Measurements from ENCODE around the gene SERPINE2.

The SERPINE2 gene

DNA sequence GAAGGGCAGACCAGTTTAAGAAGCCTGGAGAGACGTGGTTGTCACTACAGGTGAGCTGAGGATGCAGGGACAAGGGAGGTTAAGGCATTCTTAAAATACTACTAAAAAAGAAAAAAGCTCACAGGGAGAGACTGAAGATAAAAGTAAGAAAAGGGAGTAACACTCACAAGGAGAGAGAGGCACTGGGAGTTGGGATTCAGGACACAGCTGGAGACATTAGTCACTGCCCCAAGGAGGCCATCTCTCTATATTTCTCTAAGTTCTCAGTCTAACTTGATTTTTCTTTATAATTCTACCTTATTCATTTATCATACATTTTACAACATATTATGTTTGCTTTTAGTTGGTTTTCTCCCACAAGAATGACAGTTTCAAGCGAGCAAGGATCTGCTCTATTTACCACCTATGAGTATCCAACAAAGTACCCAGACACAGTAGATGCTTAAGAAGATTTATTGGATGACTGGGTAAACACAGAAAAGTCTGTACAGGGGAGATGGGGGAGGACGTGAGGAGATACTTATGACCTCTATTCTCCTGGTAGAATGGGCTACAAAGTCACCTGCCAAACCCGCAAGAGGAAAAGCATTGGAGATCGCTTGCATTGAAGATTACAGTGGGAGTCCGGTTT lies 2.2 kb downstream of the SERPINE2 start:
- H3K4me3 Mint-ChIP-seq = peak overlapping the region; percentile 34
- H3K27me3 Mint-ChIP-seq = peaks cover 38% of the 10 kb centered on the region
- CTCF ChIA-PET = interaction anchor here (1.7 to 1.8 kb wide), 2 partner anchors 9 to 43 kb away, joined by 6 to 14 read pairs; no protein-coding TSS in a partner anchor

DNA sequence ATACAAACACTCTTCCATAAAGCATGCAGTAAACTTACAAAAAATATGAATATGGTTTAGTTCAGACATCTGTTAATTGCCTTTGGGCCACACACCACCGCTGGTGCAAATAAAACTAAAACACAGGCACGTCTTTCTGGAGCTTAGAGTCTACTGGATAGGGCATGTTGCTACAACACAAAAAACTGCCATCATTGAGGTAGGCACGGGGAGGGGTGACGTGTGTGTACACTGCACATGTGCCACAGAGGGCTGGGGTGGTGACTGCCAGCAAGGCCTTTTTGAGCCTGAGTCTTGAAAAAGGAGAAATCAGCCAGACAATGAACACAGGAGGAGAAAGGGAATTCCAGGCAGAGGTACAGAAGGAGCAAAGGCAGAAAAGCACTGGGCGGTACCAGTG lies 5.1 kb downstream of the SERPINE2 start:
- DNase-seq = no peak
- peaks cover 17% of the 10 kb centered on the region for H3K27me3 Mint-ChIP-seq
- H3K36me3 Mint-ChIP-seq = peaks cover 8% of the 10 kb centered on the region
- no peaks in the 10 kb centered on the region for H3K9me3 Mint-ChIP-seq
- H3K27ac Mint-ChIP-seq = no peak overlapping the region
- peaks cover 58% of the 10 kb centered on the region for H3K4me1 Mint-ChIP-seq
- CTCF ChIA-PET = interaction anchor here (1.7 kb wide), 1 partner anchor 41 kb away, joined by 7 read pairs; no protein-coding TSS in a partner anchor
- H3K4me3 Mint-ChIP-seq = no peak overlapping the region

More for the DNA sequence above, 2.2 kb downstream of the SERPINE2 start:
- Mint-ChIP-seq H3K27ac (no peak overlapping the region), H3K9me3 (no peaks in the 10 kb centered on the region), H3K36me3 (peaks cover 4% of the 10 kb centered on the region), H3K4me1 (peaks cover 59% of the 10 kb centered on the region)
- no peak for DNase-seq

DNA sequence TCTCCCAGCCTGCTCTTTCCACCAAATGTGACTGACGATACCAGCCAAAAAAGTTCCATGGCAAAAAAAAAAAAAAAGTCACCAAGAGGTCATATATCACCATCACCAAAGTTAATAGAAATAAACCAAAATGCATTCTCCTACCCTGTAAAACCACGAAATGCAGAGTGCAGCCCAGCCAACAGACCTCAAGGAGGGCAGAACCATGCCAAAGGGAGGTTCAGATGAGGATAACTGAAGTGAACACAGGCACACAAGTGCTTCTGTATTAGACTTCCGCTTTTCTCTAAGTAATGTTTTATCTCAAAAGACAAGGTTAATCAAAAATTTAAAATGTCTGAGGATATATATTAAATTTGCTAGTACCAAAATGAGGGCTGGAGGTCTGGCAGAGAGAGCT lies 5.5 kb downstream of the SERPINE2 start:
- H3K4me3 Mint-ChIP-seq = no peak overlapping the region
- CTCF ChIA-PET = no interaction called here
- H3K27me3 Mint-ChIP-seq = peaks cover 16% of the 10 kb centered on the region
- no peaks in the 10 kb centered on the region for H3K9me3 Mint-ChIP-seq
- H3K4me1 Mint-ChIP-seq = peaks cover 59% of the 10 kb centered on the region
- no peak overlapping the region for H3K27ac Mint-ChIP-seq
- DNase-seq = no peak
- peaks cover 8% of the 10 kb centered on the region for H3K36me3 Mint-ChIP-seq

GRCh38 chr2:224032283-224032682 lies 6.8 kb downstream of the SERPINE2 start:
- CTCF ChIA-PET = no interaction called here
- Mint-ChIP-seq H3K36me3 (peaks cover 11% of the 10 kb centered on the region), H3K4me1 (peaks cover 58% of the 10 kb centered on the region), H3K27me3 (peaks cover 9% of the 10 kb centered on the region), H3K4me3 (no peak overlapping the region), H3K27ac (no peak overlapping the region), H3K9me3 (peaks cover 3% of the 10 kb centered on the region)
- no peak for DNase-seq

GRCh38 chr2:224031358-224031970 lies 7.6 kb downstream of the SERPINE2 start:
- peaks cover 5% of the 10 kb centered on the region for H3K9me3 Mint-ChIP-seq
- peaks cover 1% of the 10 kb centered on the region for H3K27me3 Mint-ChIP-seq
- H3K27ac Mint-ChIP-seq = no peak overlapping the region
- H3K4me1 Mint-ChIP-seq = peaks cover 60% of the 10 kb centered on the region
- no peak for DNase-seq
- no peak overlapping the region for H3K4me3 Mint-ChIP-seq
- CTCF ChIA-PET = interaction anchor here (0.5 to 1.4 kb wide), 2 partner anchors 38 to 690 kb away, joined by 3 to 4 read pairs; no protein-coding TSS in a partner anchor
- peaks cover 15% of the 10 kb centered on the region for H3K36me3 Mint-ChIP-seq

DNA sequence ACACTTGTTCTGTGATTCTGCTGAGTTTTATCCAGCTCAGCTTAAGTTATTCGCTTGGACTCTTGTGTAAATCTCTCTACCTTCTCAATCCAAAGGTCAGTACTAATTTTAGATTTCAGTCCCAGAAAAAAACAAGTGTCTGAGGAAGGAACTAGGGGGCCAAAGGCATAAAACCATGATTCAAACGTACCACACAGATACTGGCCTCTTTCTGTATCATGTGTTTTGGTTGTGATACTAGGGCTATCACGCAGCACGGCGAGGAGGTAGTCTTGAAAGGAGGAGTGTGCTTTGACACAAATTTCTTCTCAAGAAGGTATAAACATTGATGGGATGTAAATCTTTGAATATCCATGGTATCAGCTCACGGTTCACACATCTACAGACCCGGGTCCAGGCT lies 8.3 kb downstream of the SERPINE2 start:
- DNase-seq = no peak
- Mint-ChIP-seq H3K9me3 (peaks cover 9% of the 10 kb centered on the region), H3K27ac (no peak overlapping the region), H3K4me1 (peaks cover 63% of the 10 kb centered on the region), H3K4me3 (no peak overlapping the region), H3K36me3 (peaks cover 20% of the 10 kb centered on the region), H3K27me3 (no peaks in the 10 kb centered on the region)
- CTCF ChIA-PET = interaction anchor here (0.5 to 1.4 kb wide), 2 partner anchors 37 to 691 kb away, joined by 3 to 4 read pairs; no protein-coding TSS in a partner anchor

- Mint-ChIP-seq H3K4me1 (peaks cover 71% of the 10 kb centered on the region), H3K27me3 (no peaks in the 10 kb centered on the region), H3K4me3 (no peak overlapping the region), H3K36me3 (peaks cover 24% of the 10 kb centered on the region), H3K27ac (no peak overlapping the region), H3K9me3 (peaks cover 13% of the 10 kb centered on the region)
- DNase-seq = no peak
- CTCF ChIA-PET = no interaction called here
Observed at GRCh38 chr2:224029876-224030275, 9.2 kb downstream of the SERPINE2 start.

DNA sequence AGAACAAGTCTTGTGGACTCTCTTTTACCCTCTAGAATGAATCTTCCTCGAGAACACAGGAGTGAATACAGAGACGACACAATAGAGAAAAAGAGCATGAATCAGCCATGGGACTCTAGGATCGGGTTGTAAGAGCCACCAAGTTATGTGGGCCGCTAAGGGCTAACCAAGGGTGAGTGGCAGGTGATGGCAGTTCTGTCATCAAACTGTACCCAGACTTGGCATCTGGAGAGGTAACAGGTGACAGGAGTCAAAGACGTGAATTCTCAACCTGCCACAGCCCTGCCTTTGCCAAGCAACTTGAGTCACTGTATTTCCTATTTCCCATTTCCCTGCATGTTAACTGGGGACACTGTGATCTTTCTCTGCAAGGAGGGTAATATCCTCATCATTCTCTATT lies 11.2 kb downstream of the SERPINE2 start:
- peak overlapping the region; percentile 97 for H3K27ac Mint-ChIP-seq
- no peak overlapping the region for H3K4me3 Mint-ChIP-seq

GRCh38 chr2:224027070-224027469 lies 12.0 kb downstream of the SERPINE2 start:
- peak overlapping the region; percentile 97 for H3K27ac Mint-ChIP-seq
- CTCF ChIA-PET = interaction anchor here (1.5 to 5.8 kb wide), 3 partner anchors 10 to 57 kb away, joined by 3 to 32 read pairs (median 6); no protein-coding TSS in a partner anchor
- H3K27me3 Mint-ChIP-seq = no peaks in the 10 kb centered on the region
- H3K4me3 Mint-ChIP-seq = no peak overlapping the region
- H3K36me3 Mint-ChIP-seq = peaks cover 22% of the 10 kb centered on the region
- H3K9me3 Mint-ChIP-seq = peaks cover 13% of the 10 kb centered on the region
- no peak for DNase-seq
- peaks cover 65% of the 10 kb centered on the region for H3K4me1 Mint-ChIP-seq

More for the DNA sequence above, 11.2 kb downstream of the SERPINE2 start:
- Mint-ChIP-seq H3K9me3 (peaks cover 13% of the 10 kb centered on the region), H3K4me1 (peaks cover 69% of the 10 kb centered on the region), H3K27me3 (no peaks in the 10 kb centered on the region), H3K36me3 (peaks cover 22% of the 10 kb centered on the region)
- DNase-seq = no peak
- CTCF ChIA-PET = interaction anchor here (1.5 to 5.8 kb wide), 3 partner anchors 9 to 58 kb away, joined by 3 to 32 read pairs (median 6); no protein-coding TSS in a partner anchor

DNA sequence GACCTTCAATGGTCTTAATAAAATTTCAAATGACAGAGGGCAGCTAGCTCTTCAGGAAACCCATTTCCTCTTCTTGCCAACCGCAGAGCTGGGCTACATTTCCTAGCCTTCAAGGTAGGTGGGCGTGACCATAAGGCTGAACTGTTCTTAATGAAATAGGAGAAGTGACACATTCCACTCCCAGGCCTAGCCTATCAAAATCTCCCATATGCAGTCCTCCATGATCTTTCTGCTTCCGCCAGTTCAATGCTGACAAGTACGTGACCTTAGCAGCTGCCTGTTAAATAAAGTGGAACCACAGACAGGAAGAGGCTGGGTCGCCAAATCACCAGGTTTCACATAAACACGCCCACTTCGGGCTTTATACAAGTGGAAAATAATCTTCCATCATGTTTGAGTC lies 13.2 kb downstream of the SERPINE2 start:
- peak overlapping the region; percentile 97 for H3K27ac Mint-ChIP-seq
- H3K4me1 Mint-ChIP-seq = peaks cover 63% of the 10 kb centered on the region
- peaks cover 15% of the 10 kb centered on the region for H3K9me3 Mint-ChIP-seq
- H3K4me3 Mint-ChIP-seq = peak overlapping the region; percentile 30
- CTCF ChIA-PET = interaction anchor here (1.2 to 5.8 kb wide), 2 partner anchors 32 to 55 kb away, joined by 3 to 32 read pairs; no protein-coding TSS in a partner anchor
- peak; percentile 80 for DNase-seq
- H3K36me3 Mint-ChIP-seq = peaks cover 21% of the 10 kb centered on the region
- no peaks in the 10 kb centered on the region for H3K27me3 Mint-ChIP-seq

DNA sequence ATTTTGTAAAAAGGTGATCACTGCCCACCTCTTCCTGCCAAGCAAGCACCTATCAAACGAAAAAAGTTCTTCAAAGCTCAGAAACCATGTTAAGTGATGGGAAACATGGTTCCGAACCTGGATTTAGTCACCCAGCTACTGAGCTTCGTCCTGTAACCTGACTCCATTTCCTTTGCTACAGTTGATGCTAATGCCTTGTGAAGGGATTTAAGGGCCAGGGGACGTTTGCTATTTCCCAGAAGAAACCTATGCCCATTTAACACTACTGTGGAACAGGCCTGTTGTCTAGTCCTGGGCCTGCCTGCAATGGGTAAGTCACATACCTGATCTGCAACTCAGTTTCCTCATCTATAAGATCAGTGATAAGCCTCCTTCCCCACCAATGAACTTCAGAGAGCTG lies 14.8 kb downstream of the SERPINE2 start:
- H3K4me3 Mint-ChIP-seq = no peak overlapping the region
- H3K27me3 Mint-ChIP-seq = no peaks in the 10 kb centered on the region
- peak overlapping the region; percentile 97 for H3K27ac Mint-ChIP-seq
- H3K4me1 Mint-ChIP-seq = peaks cover 62% of the 10 kb centered on the region
- peaks cover 15% of the 10 kb centered on the region for H3K9me3 Mint-ChIP-seq
- H3K36me3 Mint-ChIP-seq = peaks cover 21% of the 10 kb centered on the region
- no peak for DNase-seq
- CTCF ChIA-PET = interaction anchor here (5.8 kb wide), 1 partner anchor 30 kb away, joined by 32 read pairs; no protein-coding TSS in a partner anchor

GRCh38 chr2:224023188-224023587 lies 15.9 kb downstream of the SERPINE2 start:
- Mint-ChIP-seq H3K36me3 (peaks cover 21% of the 10 kb centered on the region), H3K4me3 (no peak overlapping the region), H3K9me3 (peaks cover 15% of the 10 kb centered on the region), H3K27me3 (no peaks in the 10 kb centered on the region), H3K27ac (no peak overlapping the region), H3K4me1 (peaks cover 57% of the 10 kb centered on the region)
- no peak for DNase-seq
- CTCF ChIA-PET = interaction anchor here (5.8 kb wide), 1 partner anchor 29 kb away, joined by 32 read pairs; no protein-coding TSS in a partner anchor

- H3K27me3 Mint-ChIP-seq = no peaks in the 10 kb centered on the region
- H3K27ac Mint-ChIP-seq = no peak overlapping the region
- peaks cover 11% of the 10 kb centered on the region for H3K9me3 Mint-ChIP-seq
- CTCF ChIA-PET = no interaction called here
- DNase-seq = no peak
- H3K4me3 Mint-ChIP-seq = no peak overlapping the region
- H3K4me1 Mint-ChIP-seq = peaks cover 50% of the 10 kb centered on the region
- H3K36me3 Mint-ChIP-seq = peaks cover 18% of the 10 kb centered on the region
Observed at GRCh38 chr2:224022486-224022885, 16.6 kb downstream of the SERPINE2 start.

- no peak overlapping the region for H3K27ac Mint-ChIP-seq
- H3K27me3 Mint-ChIP-seq = no peaks in the 10 kb centered on the region
- CTCF ChIA-PET = no interaction called here
- H3K9me3 Mint-ChIP-seq = peaks cover 5% of the 10 kb centered on the region
- H3K4me3 Mint-ChIP-seq = no peak overlapping the region
- H3K4me1 Mint-ChIP-seq = peaks cover 43% of the 10 kb centered on the region
- DNase-seq = no peak
- peaks cover 7% of the 10 kb centered on the region for H3K36me3 Mint-ChIP-seq
Observed at GRCh38 chr2:224020523-224020922, 18.6 kb downstream of the SERPINE2 start.

Measured in activated naive CD4-positive, alpha-beta T cell treated with anti-CD3 and anti-CD28 coated beads, Interleukin-2, amount 10 ng/mL, durations not matched to agents 7 days and 5 days (primary cell).